ACC112 (cell line): ENCODE measurements around the gene KANSL1.
"Not testable (repeated sequence)": the region's sequence is repeated elsewhere in the genome, so short reads cannot be mapped to it uniquely, and the experiment has no call there.

ENCODE experiments used
- H2AFZ ChIP-seq: fragments of 200-600 bp; sonication (generic); one replicate; pipeline ENCODE4 v1.6.0; 2017; ENCODE audit warnings: antibody characterized with exemption, low read length; ENCODE audit not compliant: unreplicated experiment
- H3K27ac ChIP-seq: fragments of 200-600 bp; sonication (generic); 2 replicates; pipeline ENCODE4 v1.5.1; 2014; ENCODE audit warnings: low read depth, mild to moderate bottlenecking, antibody characterized with exemption, low read length, moderate library complexity
- H3K27me3 ChIP-seq: fragments of 200-600 bp; sonication (generic); 2 replicates; pipeline ENCODE4 v1.6.1; 2014; ENCODE audit warnings: mild to moderate bottlenecking, antibody characterized with exemption, low read length, moderate library complexity, mixed read lengths; ENCODE audit not compliant: insufficient read depth
- H3K36me3 ChIP-seq: fragments of 200-600 bp; sonication (generic); 2 replicates; pipeline ENCODE4 v1.6.1; 2016; ENCODE audit warnings: mild to moderate bottlenecking, antibody characterized with exemption, low read length, moderate library complexity, mixed read lengths; ENCODE audit not compliant: insufficient read depth
- H3K4me1 ChIP-seq: fragments of 200-600 bp; sonication (generic); one replicate; pipeline ENCODE4 v1.6.1; 2016; ENCODE audit warnings: low read length, mixed read lengths; ENCODE audit not compliant: insufficient read depth, unreplicated experiment, control insufficient read depth
- H3K4me3 ChIP-seq: fragments of 200-600 bp; sonication (generic); 2 replicates; pipeline ENCODE4 v1.5.1; 2014; ENCODE audit warnings: mild to moderate bottlenecking, low read depth, low read length
- H3K79me2 ChIP-seq: fragments of 200-600 bp; sonication (generic); one replicate; pipeline ENCODE4 v1.6.0; 2016; ENCODE audit warnings: low read length; ENCODE audit not compliant: control insufficient read depth, unreplicated experiment, insufficient read depth

KANSL1 gene

GRCh38 chr17:46122486-46122871, 70.8 kb downstream of the KANSL1 start:
- Histone ChIP-seq H3K36me3 (no peaks in the 10 kb centered on the region), H3K79me2 (peaks cover 93% of the 10 kb centered on the region), H2AFZ (no peak overlapping the region), H3K4me1 (peaks cover 15% of the 10 kb centered on the region), H3K27me3 (no peaks in the 10 kb centered on the region), H3K4me3 (no peak overlapping the region), H3K27ac (no peak overlapping the region)

- H3K4me3 ChIP-seq: no peak overlapping the region
- no peaks in the 10 kb centered on the region for H3K36me3 ChIP-seq
- peaks cover 15% of the 10 kb centered on the region for H3K4me1 ChIP-seq
- peaks cover 93% of the 10 kb centered on the region for H3K79me2 ChIP-seq
- no peak overlapping the region for H3K27ac ChIP-seq
- H2AFZ ChIP-seq: no peak overlapping the region
- H3K27me3 ChIP-seq: no peaks in the 10 kb centered on the region
These were observed 71.3 kb downstream of the KANSL1 start for GRCh38 chr17:46121841-46122485.

- Histone ChIP-seq H3K27ac (no peak overlapping the region), H3K27me3 (no peaks in the 10 kb centered on the region), H2AFZ (no peak overlapping the region), H3K4me3 (no peak overlapping the region), H3K79me2 (peaks cover 92% of the 10 kb centered on the region), H3K4me1 (peaks cover 15% of the 10 kb centered on the region), H3K36me3 (no peaks in the 10 kb centered on the region)
These were observed 72.0 kb downstream of the KANSL1 start for GRCh38 chr17:46121165-46121764.

- Histone ChIP-seq H3K79me2 (peaks cover 92% of the 10 kb centered on the region), H3K4me3 (no peak overlapping the region), H3K36me3 (no peaks in the 10 kb centered on the region), H2AFZ (no peak overlapping the region), H3K27ac (no peak overlapping the region), H3K27me3 (no peaks in the 10 kb centered on the region), H3K4me1 (peaks cover 10% of the 10 kb centered on the region)
These were observed 72.7 kb downstream of the KANSL1 start for GRCh38 chr17:46120537-46120936.

GRCh38 chr17:46120078-46120477, 73.2 kb downstream of the KANSL1 start:
- H3K4me3 ChIP-seq: no peak overlapping the region
- no peak overlapping the region for H3K27ac ChIP-seq
- no peaks in the 10 kb centered on the region for H3K36me3 ChIP-seq
- no peaks in the 10 kb centered on the region for H3K27me3 ChIP-seq
- no peak overlapping the region for H2AFZ ChIP-seq
- H3K79me2 ChIP-seq: peaks cover 92% of the 10 kb centered on the region
- H3K4me1 ChIP-seq: peaks cover 5% of the 10 kb centered on the region

- H3K4me1 ChIP-seq: no peaks in the 10 kb centered on the region
- H3K79me2 ChIP-seq: peaks cover 91% of the 10 kb centered on the region
- no peak overlapping the region for H3K4me3 ChIP-seq
- no peak overlapping the region for H3K27ac ChIP-seq
- H3K36me3 ChIP-seq: no peaks in the 10 kb centered on the region
- H3K27me3 ChIP-seq: no peaks in the 10 kb centered on the region
- no peak overlapping the region for H2AFZ ChIP-seq
These were observed 74.3 kb downstream of the KANSL1 start for GRCh38 chr17:46118964-46119363.

- Histone ChIP-seq H3K4me1 (no peaks in the 10 kb centered on the region), H3K27me3 (no peaks in the 10 kb centered on the region), H3K27ac (no peak overlapping the region), H2AFZ (no peak overlapping the region), H3K79me2 (peaks cover 92% of the 10 kb centered on the region), H3K4me3 (no peak overlapping the region), H3K36me3 (no peaks in the 10 kb centered on the region)
These were observed 75.2 kb downstream of the KANSL1 start for GRCh38 chr17:46117850-46118696.

GRCh38 chr17:46117117-46117516, 76.1 kb downstream of the KANSL1 start:
- H3K36me3 ChIP-seq: no peaks in the 10 kb centered on the region
- no peak overlapping the region for H3K27ac ChIP-seq
- H3K27me3 ChIP-seq: no peaks in the 10 kb centered on the region
- H3K79me2 ChIP-seq: peaks cover 92% of the 10 kb centered on the region
- H3K4me3 ChIP-seq: no peak overlapping the region
- H3K4me1 ChIP-seq: no peaks in the 10 kb centered on the region
- H2AFZ ChIP-seq: no peak overlapping the region

GRCh38 chr17:46115699-46116098, 77.5 kb downstream of the KANSL1 start:
- H3K4me1 ChIP-seq: no peaks in the 10 kb centered on the region
- H3K79me2 ChIP-seq: peaks cover 92% of the 10 kb centered on the region
- no peak overlapping the region for H3K27ac ChIP-seq
- no peaks in the 10 kb centered on the region for H3K36me3 ChIP-seq
- no peak overlapping the region for H2AFZ ChIP-seq
- no peaks in the 10 kb centered on the region for H3K27me3 ChIP-seq
- no peak overlapping the region for H3K4me3 ChIP-seq

- not testable (repeated sequence) for H3K36me3 ChIP-seq, H3K4me3 ChIP-seq, H3K4me1 ChIP-seq, H2AFZ ChIP-seq, H3K27ac ChIP-seq, H3K27me3 ChIP-seq
- peaks cover 97% of the 10 kb centered on the region for H3K79me2 ChIP-seq
These were observed 82.0 kb downstream of the KANSL1 start for GRCh38 chr17:46111236-46111635.
